ENCODE results near the gene PRSS53. TPM values are rescaled to one million over a fixed set of nuclear protein-coding genes. Genes with fewer than 3 reads are reported as not detected.

PRSS53 gene
- total RNA-seq, 1 donor from 2014 or later = 4.4 TPM

DNA sequence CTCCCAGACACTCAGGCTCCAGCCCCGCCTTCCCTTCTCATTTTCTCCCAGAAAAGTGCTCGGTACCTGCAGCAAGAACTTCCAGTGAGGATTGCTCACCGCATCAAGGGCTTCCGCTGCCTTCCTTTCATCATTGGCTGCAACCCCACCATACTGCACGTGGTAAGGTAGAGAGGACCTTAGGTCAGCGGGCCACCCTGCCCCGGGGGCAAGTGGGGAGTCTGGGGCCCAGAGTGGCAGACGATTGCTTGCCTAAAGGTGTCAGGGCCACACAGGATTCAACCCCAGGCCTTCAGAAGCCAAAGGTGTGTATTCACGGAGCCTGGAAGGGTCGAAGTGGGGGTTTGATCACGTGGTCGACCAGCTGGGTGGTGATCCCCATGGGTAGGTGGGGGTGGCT lies 20.9 kb upstream of the PRSS53 start:
- Mint-ChIP-seq H3K27ac (ENCODE audit: unreplicated experiment) (no peak overlapping the region), H3K4me1 (peaks cover 16% of the 10 kb centered on the region), H3K9me3 (no peaks in the 10 kb centered on the region), H3K27me3 (ENCODE audit: low read depth) (no peaks in the 10 kb centered on the region), H3K36me3 (ENCODE audit: low read depth) (peaks cover 3% of the 10 kb centered on the region), H3K4me3 (peak overlapping the region; percentile 87)
- DNase-seq (ENCODE audit: low read depth, low spot score) = no peak
- TF ChIP-seq, protein P1, sequence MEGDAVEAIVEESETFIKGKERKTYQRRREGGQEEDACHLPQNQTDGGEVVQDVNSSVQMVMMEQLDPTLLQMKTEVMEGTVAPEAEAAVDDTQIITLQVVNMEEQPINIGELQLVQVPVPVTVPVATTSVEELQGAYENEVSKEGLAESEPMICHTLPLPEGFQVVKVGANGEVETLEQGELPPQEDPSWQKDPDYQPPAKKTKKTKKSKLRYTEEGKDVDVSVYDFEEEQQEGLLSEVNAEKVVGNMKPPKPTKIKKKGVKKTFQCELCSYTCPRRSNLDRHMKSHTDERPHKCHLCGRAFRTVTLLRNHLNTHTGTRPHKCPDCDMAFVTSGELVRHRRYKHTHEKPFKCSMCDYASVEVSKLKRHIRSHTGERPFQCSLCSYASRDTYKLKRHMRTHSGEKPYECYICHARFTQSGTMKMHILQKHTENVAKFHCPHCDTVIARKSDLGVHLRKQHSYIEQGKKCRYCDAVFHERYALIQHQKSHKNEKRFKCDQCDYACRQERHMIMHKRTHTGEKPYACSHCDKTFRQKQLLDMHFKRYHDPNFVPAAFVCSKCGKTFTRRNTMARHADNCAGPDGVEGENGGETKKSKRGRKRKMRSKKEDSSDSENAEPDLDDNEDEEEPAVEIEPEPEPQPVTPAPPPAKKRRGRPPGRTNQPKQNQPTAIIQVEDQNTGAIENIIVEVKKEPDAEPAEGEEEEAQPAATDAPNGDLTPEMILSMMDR (conservative IDR thresholded peaks at IDR 0.05) = no peak

DNA sequence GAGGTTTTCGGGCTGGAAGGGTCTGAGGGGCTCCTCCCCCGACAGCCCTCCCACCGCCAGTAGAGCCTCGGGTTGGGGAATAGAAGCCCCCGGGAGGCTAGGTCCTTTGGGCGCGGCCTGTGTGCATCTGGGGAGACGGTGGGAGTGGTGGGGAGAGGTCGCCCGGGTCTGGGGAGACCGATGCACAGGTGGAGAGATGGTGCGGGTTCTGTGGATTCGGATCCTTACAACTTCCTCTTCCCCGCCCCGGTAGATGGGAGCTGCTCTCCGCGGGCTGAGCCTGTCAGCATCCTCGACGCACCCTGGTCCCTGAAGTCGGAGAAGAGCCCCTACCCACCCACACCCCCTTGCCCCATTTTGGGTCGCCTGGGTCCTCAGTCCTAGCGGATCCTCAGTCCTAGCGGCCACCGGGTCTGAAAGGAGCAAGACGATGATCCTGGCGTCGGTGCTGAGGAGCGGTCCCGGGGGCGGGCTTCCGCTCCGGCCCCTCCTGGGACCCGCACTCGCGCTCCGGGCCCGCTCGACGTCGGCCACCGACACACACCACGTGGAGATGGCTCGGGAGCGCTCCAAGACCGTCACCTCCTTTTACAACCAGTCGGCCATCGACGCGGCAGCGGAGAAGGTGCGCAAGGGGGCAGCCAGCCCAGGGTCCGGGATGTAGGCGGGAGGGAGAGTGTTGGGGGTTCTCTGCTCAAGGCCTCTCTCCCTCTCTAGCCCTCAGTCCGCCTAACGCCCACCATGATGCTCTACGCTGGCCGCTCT lies 20.2 kb upstream of the PRSS53 start:
- no peaks in the 10 kb centered on the region for H3K27me3 Mint-ChIP-seq (ENCODE audit: low read depth)
- peaks cover 3% of the 10 kb centered on the region for H3K36me3 Mint-ChIP-seq (ENCODE audit: low read depth)
- TF ChIP-seq, protein P1 (conservative IDR thresholded peaks at IDR 0.05) = no peak
- peaks cover 16% of the 10 kb centered on the region for H3K4me1 Mint-ChIP-seq
- H3K4me3 Mint-ChIP-seq = peak overlapping the region; percentile 87
- H3K27ac Mint-ChIP-seq (ENCODE audit: unreplicated experiment) = no peak overlapping the region
- no peaks in the 10 kb centered on the region for H3K9me3 Mint-ChIP-seq
- no peak for DNase-seq (ENCODE audit: low read depth, low spot score)

DNA sequence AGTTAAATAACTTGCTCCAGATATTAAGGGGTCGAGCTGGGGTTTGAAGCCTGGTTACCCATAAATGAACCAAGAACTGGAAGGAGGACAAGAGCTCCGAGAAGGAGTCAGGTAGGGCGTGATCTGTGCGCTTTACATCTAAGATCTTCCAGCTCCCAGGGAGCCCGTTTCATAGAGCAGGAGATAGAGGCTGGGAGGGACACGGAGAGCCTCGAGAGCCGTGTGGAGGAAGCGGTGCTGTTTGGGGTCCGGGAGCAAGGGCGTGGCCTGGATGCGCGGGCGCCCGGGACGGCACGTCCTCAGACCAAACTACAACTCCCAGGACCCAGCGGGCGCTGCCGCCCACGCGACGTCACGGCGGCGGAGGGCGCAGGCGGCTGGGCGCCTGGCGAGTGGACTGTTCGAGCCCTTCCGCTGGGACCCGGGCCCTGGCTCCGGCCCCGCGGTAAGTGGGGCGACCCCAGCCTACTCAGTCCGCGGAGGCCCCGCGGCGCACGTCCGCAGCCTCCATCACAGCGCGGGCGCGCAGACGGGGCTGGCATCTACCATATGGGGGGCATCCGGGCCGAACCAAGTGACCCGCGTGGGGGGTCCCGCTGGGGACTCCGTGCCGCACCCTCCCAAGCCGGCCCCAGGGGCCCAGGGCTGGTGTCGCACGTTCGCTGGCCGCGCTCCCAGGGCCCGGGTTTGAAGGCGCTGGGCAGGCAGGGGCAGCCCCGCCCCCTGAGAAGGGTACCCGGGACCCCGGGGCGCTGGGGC lies 19.5 kb upstream of the PRSS53 start, which contains the start of gene BCKDK:
TSS of gene BCKDK (plus strand) at position 352 of the 759 bp plus-strand sequence. CDS start 838 bp downstream, outside the sequence.
- H3K4me1 Mint-ChIP-seq = peaks cover 16% of the 10 kb centered on the region
- H3K27me3 Mint-ChIP-seq (ENCODE audit: low read depth) = no peaks in the 10 kb centered on the region
- no peak within 1 kb of the TSS for H3K27ac Mint-ChIP-seq (ENCODE audit: unreplicated experiment)
- TF ChIP-seq, protein P1 (conservative IDR thresholded peaks at IDR 0.05) = no peak
- no peaks in the 10 kb centered on the region for H3K9me3 Mint-ChIP-seq
- H3K4me3 Mint-ChIP-seq = peak within 1 kb of the TSS; percentile 90
- DNase-seq (ENCODE audit: low read depth, low spot score) = peak; percentile 63
- peaks cover 3% of the 10 kb centered on the region for H3K36me3 Mint-ChIP-seq (ENCODE audit: low read depth)

DNA sequence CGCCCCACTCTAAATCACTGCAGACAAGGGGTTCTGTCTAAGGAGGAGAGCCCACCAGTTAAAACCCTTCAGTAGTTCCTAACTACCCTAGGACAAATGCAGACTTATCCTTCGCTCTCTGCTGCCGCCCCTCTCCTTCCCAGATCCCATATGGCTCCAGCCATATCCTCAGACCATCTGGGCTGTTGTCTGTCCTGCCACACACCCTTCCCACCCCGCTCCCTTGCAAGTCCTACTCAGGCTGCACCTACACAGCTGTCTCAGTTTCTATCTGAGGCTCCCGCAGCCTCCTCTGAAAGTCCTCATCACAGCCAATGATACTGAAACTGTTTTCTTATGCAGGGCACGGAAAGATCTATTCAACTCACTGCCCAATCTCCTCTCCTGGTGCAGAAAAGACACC lies 18.7 kb upstream of the PRSS53 start:
- peaks cover 3% of the 10 kb centered on the region for H3K36me3 Mint-ChIP-seq (ENCODE audit: low read depth)
- TF ChIP-seq, protein P1 (conservative IDR thresholded peaks at IDR 0.05) = no peak
- no peak overlapping the region for H3K27ac Mint-ChIP-seq (ENCODE audit: unreplicated experiment)
- H3K9me3 Mint-ChIP-seq = no peaks in the 10 kb centered on the region
- H3K27me3 Mint-ChIP-seq (ENCODE audit: low read depth) = no peaks in the 10 kb centered on the region
- DNase-seq (ENCODE audit: low read depth, low spot score) = no peak
- peaks cover 16% of the 10 kb centered on the region for H3K4me1 Mint-ChIP-seq
- H3K4me3 Mint-ChIP-seq = peak overlapping the region; percentile 90

DNA sequence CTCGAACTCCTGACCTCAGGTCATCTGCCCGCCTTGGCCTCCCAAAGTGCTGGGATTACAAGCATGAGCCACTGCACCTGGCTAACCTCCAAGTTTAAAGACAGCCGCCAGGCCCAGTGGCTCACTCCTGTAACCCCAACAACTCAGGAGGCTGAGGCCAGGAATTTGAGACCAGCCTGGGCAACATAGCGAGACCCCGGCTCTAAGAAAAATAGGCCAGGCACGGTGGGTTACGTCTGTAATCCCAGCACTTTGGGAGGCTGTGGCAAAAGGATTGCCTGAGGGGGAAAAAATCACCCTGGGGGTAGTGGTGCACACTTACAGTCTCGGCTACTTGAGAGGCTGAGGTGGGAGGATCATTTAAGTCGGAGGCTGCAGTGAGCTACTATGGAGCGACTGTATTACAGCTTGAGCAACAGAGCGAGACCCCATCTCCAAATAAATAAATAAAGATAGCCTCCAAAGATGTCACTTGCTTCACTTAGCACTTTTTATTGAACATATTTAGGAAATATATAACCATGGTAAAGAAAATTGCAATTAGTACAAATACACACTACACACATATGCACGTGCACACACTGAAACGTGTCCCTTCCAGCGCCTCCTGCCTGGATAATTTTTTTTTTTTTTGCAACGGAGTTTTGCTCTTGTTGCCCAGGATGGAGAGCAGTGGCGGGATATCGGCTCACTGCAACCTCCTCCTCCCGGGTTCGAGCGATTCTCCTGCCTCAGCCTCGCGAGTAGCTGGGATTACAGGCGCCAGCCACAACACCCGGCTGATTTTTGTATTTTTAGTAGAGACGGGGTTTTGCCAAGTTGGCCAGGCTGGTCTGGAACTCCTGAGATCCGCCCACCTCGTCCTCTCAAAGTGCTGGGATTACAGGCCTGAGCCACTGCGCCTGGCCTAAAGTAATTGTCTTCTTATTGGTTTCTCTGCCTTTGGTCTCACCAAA lies 18.0 kb upstream of the PRSS53 start:
- Mint-ChIP-seq H3K27ac (ENCODE audit: unreplicated experiment) (no peak overlapping the region), H3K4me3 (peak overlapping the region; percentile 90), H3K36me3 (ENCODE audit: low read depth) (peaks cover 3% of the 10 kb centered on the region), H3K4me1 (peaks cover 16% of the 10 kb centered on the region), H3K27me3 (ENCODE audit: low read depth) (no peaks in the 10 kb centered on the region), H3K9me3 (no peaks in the 10 kb centered on the region)
- no peak for DNase-seq (ENCODE audit: low read depth, low spot score)
- TF ChIP-seq, protein P1 (conservative IDR thresholded peaks at IDR 0.05) = no peak
